MM.1S (cell line): ENCODE measurements around the gene CC2D2A.

Source experiments
- DNase-seq: peaks from one replicate; pipeline ENCODE4 v3.0.0-alpha.2; 2015
- H2AFZ ChIP-seq: fragments of 300-600 bp; sonication (generic); 2 replicates; pipeline ENCODE4 v1.6.0; 2016; ENCODE audit warnings: antibody characterized with exemption, low read length
- H3F3A ChIP-seq: fragments of 300-600 bp; sonication (generic); 2 replicates; pipeline ENCODE4 v1.6.1; 2016; ENCODE audit warnings: mild to moderate bottlenecking, antibody characterized with exemption, low read length, moderate library complexity, mixed read lengths; ENCODE audit not compliant: insufficient read depth
- H3K27ac ChIP-seq: fragments of 300-600 bp; sonication (generic); 2 replicates; pipeline ENCODE4 v1.5.1; 2016; ENCODE audit warnings: mild to moderate bottlenecking, low read length
- H3K27me3 ChIP-seq: fragments of 300-600 bp; sonication (generic); replicated peaks from 2 replicates; pipeline ENCODE4 v1.6.0; 2016; ENCODE audit warnings: low read length; ENCODE audit not compliant: insufficient read depth
- H3K36me3 ChIP-seq: fragments of 300-600 bp; sonication (generic); replicated peaks from 2 replicates; pipeline ENCODE4 v1.6.1; 2016; ENCODE audit warnings: mild to moderate bottlenecking, low read length, mixed read lengths; ENCODE audit not compliant: insufficient read depth
- H3K4me1 ChIP-seq: fragments of 300-600 bp; sonication (generic); 2 replicates; pipeline ENCODE4 v1.6.1; 2016; ENCODE audit warnings: low read length, mixed read lengths
- H3K4me2 ChIP-seq: fragments of 300-600 bp; sonication (generic); 2 replicates; pipeline ENCODE4 v1.6.0; 2016; ENCODE audit warnings: low read depth, low read length
- H3K4me3 ChIP-seq: fragments of 300-600 bp; sonication (generic); 2 replicates; pipeline ENCODE4 v1.5.1; 2016; ENCODE audit warnings: low read length, mixed read lengths
- H3K79me2 ChIP-seq: fragments of 300-600 bp; sonication (generic); 2 replicates; pipeline ENCODE4 v1.6.1; 2016; ENCODE audit warnings: mixed run types, low read length, mixed read lengths
- H3K9ac ChIP-seq: fragments of 300-600 bp; sonication (generic); 2 replicates; pipeline ENCODE4 v1.6.1; 2016; ENCODE audit warnings: low read length, mixed read lengths
- H3K9me2 ChIP-seq: fragments of 300-600 bp; sonication (generic); replicated peaks from 2 replicates; pipeline ENCODE4 v1.6.1; 2016; ENCODE audit warnings: mild to moderate bottlenecking, low read length, mixed read lengths; ENCODE audit not compliant: insufficient read depth
- H3K9me3 ChIP-seq: fragments of 300-600 bp; sonication (generic); replicated peaks from 2 replicates; pipeline ENCODE4 v1.6.1; 2016; ENCODE audit warnings: mild to moderate bottlenecking, low read length, mixed read lengths; ENCODE audit not compliant: insufficient read depth
- H4K20me1 ChIP-seq: fragments of 300-600 bp; sonication (generic); 2 replicates; pipeline ENCODE4 v1.6.1; 2016; ENCODE audit warnings: mild to moderate bottlenecking, low read length, moderate library complexity, mixed read lengths; ENCODE audit not compliant: insufficient read depth
- CTCF ChIP-seq: fragments of 300-600 bp; sonication (generic); IDR thresholded peaks from 2 replicates; pipeline ENCODE4 v1.5.1; 2016; ENCODE audit warnings: antibody characterized with exemption, low read length, mixed read lengths
- EZH2 ChIP-seq: fragments of 300-600 bp; sonication (generic); optimal IDR thresholded peaks from 2 replicates; pipeline ENCODE3; 2017; ENCODE audit warnings: low read depth, mild to moderate bottlenecking, antibody characterized with exemption, low read length, mixed read lengths
- EZH2phosphoT487 ChIP-seq: fragments of 300-600 bp; sonication (generic); IDR thresholded peaks from 2 replicates; pipeline ENCODE4 v1.6.1; 2018; ENCODE audit warnings: antibody characterized with exemption, low read length

Gene CC2D2A

GRCh38 chr4:15469402-15470127 is at the start of gene CC2D2A:
Gene CC2D2A, plus strand, starts transcription at chr4:15469882. Its CDS starts 6,051 bp downstream, at chr4:15475933.
- no peaks in the 10 kb centered on the region for H4K20me1 ChIP-seq
- no peak for TF ChIP-seq EZH2phosphoT487
- no peak for TF ChIP-seq EZH2
- no peak for TF ChIP-seq CTCF
- no peak within 1 kb of the TSS for H3K9ac ChIP-seq
- peak within 1 kb of the TSS; percentile 28; the same call in 1 of the 2 replicates for H2AFZ ChIP-seq
- no peaks in the 10 kb centered on the region for H3K9me2 ChIP-seq
- H3K36me3 ChIP-seq: no peaks in the 10 kb centered on the region
- DNase-seq: no peak
- peak within 1 kb of the TSS; percentile 42 for H3K4me2 ChIP-seq
- no peak within 1 kb of the TSS for H3K27ac ChIP-seq
- no peaks in the 10 kb centered on the region for H3F3A ChIP-seq
- H3K9me3 ChIP-seq: no peaks in the 10 kb centered on the region
- H3K27me3 ChIP-seq: no peaks in the 10 kb centered on the region
- peaks cover 11% of the 10 kb centered on the region; the same call in 1 of the 2 replicates for H3K4me1 ChIP-seq
- peak within 1 kb of the TSS; percentile 24 for H3K4me3 ChIP-seq
- H3K79me2 ChIP-seq: no peaks in the 10 kb centered on the region

GRCh38 chr4:15420642-15421041 is 49.0 kb upstream of the CC2D2A start:
- Histone ChIP-seq H2AFZ (no peak overlapping the region), H3F3A (no peaks in the 10 kb centered on the region), H3K4me1 (no peaks in the 10 kb centered on the region), H4K20me1 (no peaks in the 10 kb centered on the region), H3K79me2 (no peaks in the 10 kb centered on the region), H3K4me3 (no peak overlapping the region), H3K9ac (no peak overlapping the region), H3K36me3 (no peaks in the 10 kb centered on the region), H3K4me2 (no peak overlapping the region), H3K9me3 (no peaks in the 10 kb centered on the region), H3K9me2 (no peaks in the 10 kb centered on the region), H3K27ac (no peak overlapping the region), H3K27me3 (no peaks in the 10 kb centered on the region)
- no peak for TF ChIP-seq CTCF
- TF ChIP-seq EZH2: no peak
- no peak for TF ChIP-seq EZH2phosphoT487
- DNase-seq: no peak

GRCh38 chr4:15423285-15423711 is 46.4 kb upstream of the CC2D2A start:
- Histone ChIP-seq H3K4me2 (no peak overlapping the region), H4K20me1 (no peaks in the 10 kb centered on the region), H3K9me3 (no peaks in the 10 kb centered on the region), H3K9ac (no peak overlapping the region), H2AFZ (no peak overlapping the region), H3K27ac (no peak overlapping the region), H3F3A (no peaks in the 10 kb centered on the region), H3K27me3 (no peaks in the 10 kb centered on the region), H3K79me2 (no peaks in the 10 kb centered on the region), H3K36me3 (no peaks in the 10 kb centered on the region), H3K4me1 (no peaks in the 10 kb centered on the region), H3K9me2 (no peaks in the 10 kb centered on the region), H3K4me3 (no peak overlapping the region)
- TF ChIP-seq CTCF (no peak), EZH2phosphoT487 (no peak), EZH2 (no peak)
- no peak for DNase-seq
